Measurements from ENCODE around the gene SCAPER.

Gene SCAPER

GRCh38 chr15:76642671-76643070 lies 262.5 kb downstream of the SCAPER start:
- TF ChIP-seq TAF1 (IDR thresholded peaks at IDR 0.05; ENCODE audit: borderline replicate concordance, insufficient read depth, low read length) (no peak), REST (IDR thresholded peaks at IDR 0.05; ENCODE audit: insufficient read depth in 1 of 2, low read depth in 2 of 2, low read length in 2 of 2) (no peak), SIN3A (IDR thresholded peaks at IDR 0.05; ENCODE audit: borderline replicate concordance, insufficient read depth, low read length) (no peak), FOXP2 (optimal IDR thresholded peaks at IDR 0.05; ENCODE audit: borderline replicate concordance, extremely low read depth, extremely low read length, insufficient read depth) (no peak), POLR2AphosphoS5 (IDR thresholded peaks at IDR 0.05; ENCODE audit: low read depth, low read length) (no peak)

- no peak for TF ChIP-seq FOXP2 (optimal IDR thresholded peaks at IDR 0.05; ENCODE audit: borderline replicate concordance, extremely low read depth, extremely low read length, insufficient read depth)
- TF ChIP-seq POLR2AphosphoS5 (IDR thresholded peaks at IDR 0.05; ENCODE audit: low read depth, low read length) = no peak
Observed at GRCh38 chr15:76637166-76637565, 268.0 kb downstream of the SCAPER start.

- TF ChIP-seq FOXP2 (optimal IDR thresholded peaks at IDR 0.05; ENCODE audit: borderline replicate concordance, extremely low read depth, extremely low read length, insufficient read depth) (no peak), SIN3A (IDR thresholded peaks at IDR 0.05; ENCODE audit: borderline replicate concordance, insufficient read depth, low read length) (no peak), POLR2AphosphoS5 (IDR thresholded peaks at IDR 0.05; ENCODE audit: low read depth, low read length) (no peak), REST (IDR thresholded peaks at IDR 0.05; ENCODE audit: insufficient read depth in 1 of 2, low read depth in 2 of 2, low read length in 2 of 2) (no peak), TAF1 (IDR thresholded peaks at IDR 0.05; ENCODE audit: borderline replicate concordance, insufficient read depth, low read length) (no peak)
Observed at GRCh38 chr15:76636059-76636458, 269.1 kb downstream of the SCAPER start.

- no peak for TF ChIP-seq SIN3A (IDR thresholded peaks at IDR 0.05; ENCODE audit: borderline replicate concordance, insufficient read depth, low read length)
- TF ChIP-seq TAF1 (IDR thresholded peaks at IDR 0.05; ENCODE audit: borderline replicate concordance, insufficient read depth, low read length) = no peak
- no peak for TF ChIP-seq FOXP2 (optimal IDR thresholded peaks at IDR 0.05; ENCODE audit: borderline replicate concordance, extremely low read depth, extremely low read length, insufficient read depth)
- TF ChIP-seq POLR2AphosphoS5 (IDR thresholded peaks at IDR 0.05; ENCODE audit: low read depth, low read length) = no peak
- no peak for TF ChIP-seq REST (IDR thresholded peaks at IDR 0.05; ENCODE audit: insufficient read depth in 1 of 2, low read depth in 2 of 2, low read length in 2 of 2)
Observed at GRCh38 chr15:76626611-76627010, 278.5 kb downstream of the SCAPER start.

GRCh38 chr15:76625267-76625666 lies 279.9 kb downstream of the SCAPER start:
- TF ChIP-seq REST (IDR thresholded peaks at IDR 0.05; ENCODE audit: insufficient read depth in 1 of 2, low read depth in 2 of 2, low read length in 2 of 2) (no peak), TAF1 (IDR thresholded peaks at IDR 0.05; ENCODE audit: borderline replicate concordance, insufficient read depth, low read length) (no peak), FOXP2 (optimal IDR thresholded peaks at IDR 0.05; ENCODE audit: borderline replicate concordance, extremely low read depth, extremely low read length, insufficient read depth) (no peak), SIN3A (IDR thresholded peaks at IDR 0.05; ENCODE audit: borderline replicate concordance, insufficient read depth, low read length) (no peak), POLR2AphosphoS5 (IDR thresholded peaks at IDR 0.05; ENCODE audit: low read depth, low read length) (no peak)

Measured in PFSK-1 (cell line).